H1 (cell line): ENCODE data around the gene MIGA1.

Experiments
- CTCF ChIP-seq, 3 experiments: IDR thresholded peaks; 1 replicate in 2 of 3; 2 replicates in 1 of 3; pipeline versions ENCODE4 v1.5.1 to v1.6.1; 2011; ENCODE audit warnings: low read length in 3 of 3, mild to moderate bottlenecking in 3 of 3, inconsistent platforms in 2 of 3, low read depth in 1 of 3, moderate library complexity in 1 of 3; ENCODE audit not compliant: insufficient read depth in 1 of 3; ENCODE audit errors: control extremely low read depth in 1 of 3
- EP300 ChIP-seq, 2 experiments: IDR thresholded peaks; 1 replicate in 1 of 2; 2 replicates in 1 of 2; pipeline ENCODE4 v1.6.1; 2011 to 2012; ENCODE audit warnings: low read depth in 2 of 2, low read length in 2 of 2, mild to moderate bottlenecking in 2 of 2, borderline replicate concordance in 1 of 2, inconsistent platforms in 1 of 2, moderate library complexity in 1 of 2
- POLR2A ChIP-seq, 2 experiments: IDR thresholded peaks; 1 replicate in 1 of 2; 2 replicates in 1 of 2; pipeline ENCODE4 v1.6.1; 2011; ENCODE audit warnings: low read depth in 2 of 2, low read length in 2 of 2, mild to moderate bottlenecking in 2 of 2; ENCODE audit errors: control extremely low read depth in 1 of 2
- POLR2AphosphoS5 ChIP-seq: IDR thresholded peaks from 2 replicates; pipeline ENCODE4 v1.6.1; 2011; ENCODE audit warnings: low read depth, low read length
- SRF ChIP-seq: IDR thresholded peaks from 2 replicates; pipeline ENCODE4 v1.6.1; 2011; ENCODE audit warnings: mild to moderate bottlenecking, low read depth, low read length, moderate library complexity
- TBP ChIP-seq: IDR thresholded peaks from 2 replicates; pipeline ENCODE4 v1.6.1; 2011; ENCODE audit warnings: low read depth, low read length, improper control_type of control experiment

GRCh38 chr1:77768006-77768405, 11.4 kb upstream of the MIGA1 start:
- TF ChIP-seq POLR2A (IDR thresholded peaks at IDR 0.05; ENCODE audit: control extremely low read depth in 1 of 2, low read depth in 2 of 2, low read length in 2 of 2) (no peak), TBP (no peak), EP300 (IDR thresholded peaks at IDR 0.05; ENCODE audit: borderline replicate concordance in 1 of 2, low read depth in 2 of 2, low read length in 2 of 2) (no peak), CTCF (IDR thresholded peaks at IDR 0.05; ENCODE audit: control extremely low read depth in 1 of 3, insufficient read depth in 1 of 3, low read depth in 1 of 3, low read length in 3 of 3) (no peak), SRF (no peak), POLR2AphosphoS5 (no peak)
